ENCODE measurements around the gene RAB10. TPM values are rescaled to one million over a fixed set of nuclear protein-coding genes. Genes with fewer than 3 reads are reported as not detected.

Gene RAB10
- total RNA-seq, 1 donor from 2014 or later = 49.1 TPM

Small RNA genes within 50 kb of the gene (small RNA-seq; reads per million reads assigned to genes)
- gene RNU6-942P = not detected
- not detected for gene UQCRHP2

Other genes with a start within 250 kb of the RAB10 start
- 4.7 TPM for gene ASXL2, start 155.6 kb upstream of the RAB10 start, total RNA-seq
- 3.7 TPM for gene KIF3C, start 51.6 kb upstream of the RAB10 start, total RNA-seq
- 1.0 TPM for gene GAREM2, start 139.0 kb downstream of the RAB10 start, total RNA-seq
- 174 TPM for gene HADHA, start 210.5 kb downstream of the RAB10 start, total RNA-seq
- 118 TPM for gene HADHB, start 210.9 kb downstream of the RAB10 start, total RNA-seq